ENCODE data around the gene PDCD10.

GRCh38 chr3:167743799-167744198 is 9.1 kb upstream of the PDCD10 start:
- TF ChIP-seq GATA2 (IDR thresholded peaks at IDR 0.05; ENCODE audit: low read depth, low read length) (no peak), GATA3 (IDR thresholded peaks at IDR 0.05; ENCODE audit: low read depth, low read length) (no peak)

Data from SH-SY5Y (cell line).